B cell (primary cell): ENCODE results near the gene CFB. TPM values are rescaled to one million over a fixed set of nuclear protein-coding genes. Genes with fewer than 3 reads are reported as not detected.
"Not testable (repeated sequence)": the region's sequence is repeated elsewhere in the genome, so short reads cannot be mapped to it uniquely, and the experiment has no call there.

Experiments used
- ATAC-seq: fragments of 200-7000 bp; cut with Tn5 transposase; one replicate; pipeline ENCODE4 v1.10.0; 2021; ENCODE audit warnings: low read depth, mild to moderate bottlenecking, moderate number of reproducible peaks, moderate library complexity
- CTCF ChIA-PET: fragments of 350-600 bp; sonication (Branson Sonifier 250); formaldehyde crosslinking; loops from one replicate; lab custom pipeline; 2021; ENCODE audit warnings: antibody characterized with exemption, inconsistent platforms; lab: Charles Lee
- POLR2A ChIA-PET: fragments of 350-600 bp; sonication (Branson Sonifier 250); formaldehyde crosslinking; loops from one replicate; lab custom pipeline; 2021; ENCODE audit warnings: antibody characterized with exemption; lab: Charles Lee
- DNase-seq: peaks from one replicate; pipeline ENCODE4 v3.0.0; 2013
- H2AFZ ChIP-seq: 2 replicates; pipeline ENCODE4 v1.6.1; 2012; ENCODE audit warnings: mild to moderate bottlenecking, low read depth, low read length; ENCODE audit not compliant: insufficient read depth, poor library complexity, severe bottlenecking
- H3K27ac ChIP-seq, 2 donors: 1 replicate in 1 of 2; 2 replicates in 1 of 2; pipeline ENCODE4 v1.5.1; 2012 to 2013; ENCODE audit warnings: low read length in 2 of 2, mild to moderate bottlenecking in 2 of 2, moderate library complexity in 1 of 2
- H3K27me3 ChIP-seq, 4 experiments: fragments of 200-600 bp in 1 of 4; sonication (generic) in 1 of 4; replicated peaks in 1 of 4; 1 replicate in 2 of 4; 2 replicates in 2 of 4; pipeline versions ENCODE4 v1.6.1 to v1.7.0; 2013 to 2016; ENCODE audit warnings: low read length in 3 of 4, mild to moderate bottlenecking in 2 of 4, mixed read lengths in 1 of 4, moderate library complexity in 1 of 4; ENCODE audit not compliant: insufficient read depth in 4 of 4, control insufficient read depth in 3 of 4; ENCODE audit errors: control extremely low read depth in 1 of 4
- H3K36me3 ChIP-seq, 2 experiments: replicated peaks in 1 of 2; 1 replicate in 1 of 2; 2 replicates in 1 of 2; pipeline versions ENCODE4 v1.6.1 to v1.7.1; 2013; ENCODE audit warnings: low read length in 1 of 2; ENCODE audit not compliant: insufficient read depth in 2 of 2, control insufficient read depth in 1 of 2; ENCODE audit errors: control extremely low read depth in 1 of 2, extremely low read depth in 1 of 2
- H3K4me1 ChIP-seq, 2 donors: fragments of 200-600 bp in 1 of 2; sonication (generic) in 1 of 2; 1 replicate in 1 of 2; 2 replicates in 1 of 2; pipeline versions ENCODE4 v1.5.1 to v1.6.1; 2013 to 2017; ENCODE audit warnings: low read length in 2 of 2; ENCODE audit not compliant: control insufficient read depth in 2 of 2, insufficient read depth in 2 of 2
- H3K4me2 ChIP-seq: replicated peaks from 2 replicates; pipeline ENCODE3; 2012; ENCODE audit warnings: mild to moderate bottlenecking, low read depth, low read length; ENCODE audit not compliant: poor library complexity, severe bottlenecking
- H3K4me3 ChIP-seq, 5 experiments: fragments of 200-600 bp in 1 of 5; sonication (generic) in 1 of 5; 1 replicate in 3 of 5; 2 replicates in 2 of 5; pipeline versions ENCODE4 v1.5.1 to v1.7.0; 2011 to 2016; ENCODE audit warnings: low read length in 4 of 5, mild to moderate bottlenecking in 4 of 5, low read depth in 2 of 5, control low read depth in 1 of 5, moderate library complexity in 1 of 5; ENCODE audit not compliant: insufficient read depth in 1 of 5; ENCODE audit errors: control extremely low read depth in 1 of 5, extremely low read depth in 1 of 5
- H3K79me2 ChIP-seq: fragments of 200-600 bp; sonication (generic); one replicate; pipeline ENCODE4 v1.6.0; 2016; ENCODE audit warnings: low read length; ENCODE audit not compliant: control insufficient read depth, insufficient read depth
- H3K9ac ChIP-seq: fragments of 200-600 bp; sonication (generic); 2 replicates; pipeline ENCODE4 v1.6.1; 2017; ENCODE audit warnings: mild to moderate bottlenecking, low read length, moderate library complexity
- H3K9me3 ChIP-seq, 3 donors: one replicate each; pipeline versions ENCODE4 v1.6.1 to v1.7.1; 2013; ENCODE audit warnings: low read length in 2 of 3; ENCODE audit not compliant: control insufficient read depth in 2 of 3, insufficient read depth in 1 of 3; ENCODE audit errors: control extremely low read depth in 1 of 3
- H4K20me1 ChIP-seq: 2 replicates; pipeline ENCODE4 v1.6.0; 2012; ENCODE audit warnings: mild to moderate bottlenecking, low read length; ENCODE audit not compliant: insufficient read depth, control insufficient read depth, poor library complexity, severe bottlenecking
- H3K27ac Mint-ChIP-seq: one replicate; pipeline ENCODE4 v1.8.0; 2021; ENCODE audit warnings: mixed read lengths
- H3K27me3 Mint-ChIP-seq: one replicate; pipeline ENCODE4 v1.8.0; 2021; ENCODE audit warnings: mixed read lengths
- H3K4me1 Mint-ChIP-seq: one replicate; pipeline ENCODE4 v1.8.0; 2021; ENCODE audit warnings: mixed read lengths
- H3K4me3 Mint-ChIP-seq: one replicate; pipeline ENCODE4 v1.8.0; 2021; ENCODE audit warnings: mixed read lengths
- H3K9me3 Mint-ChIP-seq: one replicate; pipeline ENCODE4 v1.8.0; 2022; ENCODE audit warnings: mixed read lengths; ENCODE audit not compliant: insufficient read depth
- EZH2 ChIP-seq: IDR thresholded peaks from 2 replicates; pipeline ENCODE4 v1.6.1; 2012; ENCODE audit warnings: borderline replicate concordance, low read depth, mild to moderate bottlenecking, moderate library complexity, low read length; ENCODE audit not compliant: insufficient read depth, poor library complexity, severe bottlenecking
- WGBS: methylation state at CpG from one replicate; pipeline ENCODE4 v1.1.5; 2013; ENCODE audit warnings: missing lambda C conversion rate; ENCODE audit not compliant: insufficient coverage; 5-methylcytosine and 5-hydroxymethylcytosine counted together
- intact Hi-C: fragments of 100-400 bp; cut with micrococcal nuclease; formaldehyde crosslinking; loops from one replicate; pipeline ENCODE4 v1.10.0; 2022
- polyA plus RNA-seq: library from polyadenylated mRNA; depleted of rRNA; stranded (reverse); fragments of >200 nt; gene quantifications from 2 replicates; pipeline ENCODE4 v1.2.3, GENCODE V29; 2012
- total RNA-seq, 2 donors: library from RNA; stranded (reverse); fragments of 120-200 nt in 1 of 2; gene quantifications; 1 replicate in 1 of 2; 2 replicates in 1 of 2; pipeline versions ENCODE4 v1.2.3 to v1.2.4, GENCODE V29; 2013 to 2022
- TF ChIP-seq, protein P1 (sequence below): fragments of 200-600 bp; IDR thresholded peaks from one replicate; pipeline ENCODE4 v1.8.0; 2022; ENCODE audit warnings: antibody characterized with exemption, mild to moderate bottlenecking

The CFB gene
- total and polyA plus RNA-seq, 2 donors (not counting 1 experiment from before 2014, with no cell fraction given): not detected

GRCh38 chr6:31979238-31979898, 33.5 kb downstream of the CFB start:
- CTCF ChIA-PET: interaction anchor here (0.8 kb wide), 1 partner anchor 14 kb away, joined by 3 read pairs; no protein-coding TSS in a partner anchor
- Mint-ChIP-seq H3K9me3 (no peaks in the 10 kb centered on the region), H3K27ac (no peak overlapping the region), H3K4me3 (no peak overlapping the region), H3K27me3 (no peaks in the 10 kb centered on the region), H3K4me1 (no peaks in the 10 kb centered on the region)
- Histone ChIP-seq H3K27me3 (no peaks in the 10 kb centered on the region), H3K4me1 (no peaks in the 10 kb centered on the region), H3K36me3 (peaks cover 3 to 12% of the 10 kb centered on the region in 2 experiments), H3K9ac (no peak overlapping the region), H3K27ac (no peak overlapping the region), H2AFZ (no peak overlapping the region), H3K9me3 (peaks cover 0 to 3% (median 0%) of the 10 kb centered on the region in 3 donors), H3K79me2 (peaks cover 10% of the 10 kb centered on the region), H3K4me3 (no peak overlapping the region), H3K4me2 (no peak overlapping the region), H4K20me1 (no peaks in the 10 kb centered on the region)
- no peak for TF ChIP-seq EZH2
- TF ChIP-seq, protein P1, sequence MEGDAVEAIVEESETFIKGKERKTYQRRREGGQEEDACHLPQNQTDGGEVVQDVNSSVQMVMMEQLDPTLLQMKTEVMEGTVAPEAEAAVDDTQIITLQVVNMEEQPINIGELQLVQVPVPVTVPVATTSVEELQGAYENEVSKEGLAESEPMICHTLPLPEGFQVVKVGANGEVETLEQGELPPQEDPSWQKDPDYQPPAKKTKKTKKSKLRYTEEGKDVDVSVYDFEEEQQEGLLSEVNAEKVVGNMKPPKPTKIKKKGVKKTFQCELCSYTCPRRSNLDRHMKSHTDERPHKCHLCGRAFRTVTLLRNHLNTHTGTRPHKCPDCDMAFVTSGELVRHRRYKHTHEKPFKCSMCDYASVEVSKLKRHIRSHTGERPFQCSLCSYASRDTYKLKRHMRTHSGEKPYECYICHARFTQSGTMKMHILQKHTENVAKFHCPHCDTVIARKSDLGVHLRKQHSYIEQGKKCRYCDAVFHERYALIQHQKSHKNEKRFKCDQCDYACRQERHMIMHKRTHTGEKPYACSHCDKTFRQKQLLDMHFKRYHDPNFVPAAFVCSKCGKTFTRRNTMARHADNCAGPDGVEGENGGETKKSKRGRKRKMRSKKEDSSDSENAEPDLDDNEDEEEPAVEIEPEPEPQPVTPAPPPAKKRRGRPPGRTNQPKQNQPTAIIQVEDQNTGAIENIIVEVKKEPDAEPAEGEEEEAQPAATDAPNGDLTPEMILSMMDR: no peak
- DNase-seq (no peak), ATAC-seq (no peak)
- WGBS: 96% methylated on average over 3 of the region's 3 CpGs
- intact Hi-C loops: loop anchor here (10.0 kb wide), 4 partner anchors 145 to 1915 kb away; partner anchors contain the start of genes CLIC1, HSD17B8, POLR1H and PPP1R11
- POLR2A ChIA-PET: no interaction called here

- POLR2A ChIA-PET, H3K27ac Mint-ChIP-seq, H3K27me3 ChIP-seq, H3K9me3 ChIP-seq, H3K27ac ChIP-seq, H4K20me1 ChIP-seq, ATAC-seq, H3K4me3 ChIP-seq, H3K27me3 Mint-ChIP-seq, intact Hi-C loops, H3K9ac ChIP-seq, H3K9me3 Mint-ChIP-seq, H3K4me2 ChIP-seq, H3K4me1 Mint-ChIP-seq, H3K4me3 Mint-ChIP-seq, H2AFZ ChIP-seq, H3K79me2 ChIP-seq, DNase-seq, H3K4me1 ChIP-seq: not testable (repeated sequence)
- CTCF ChIA-PET: interaction anchor here (0.8 kb wide), 1 partner anchor 15 kb away, joined by 3 read pairs; no protein-coding TSS in a partner anchor
- 96% methylated on average over 4 of the region's 13 CpGs for WGBS
- peaks cover 3 to 12% of the 10 kb centered on the region in 2 experiments for H3K36me3 ChIP-seq
Measured at GRCh38 chr6:31980195-31980876, 34.4 kb downstream of the CFB start.

GRCh38 chr6:31980998-31981397, 35.1 kb downstream of the CFB start:
- H3K4me3 Mint-ChIP-seq, intact Hi-C loops, H3K27me3 ChIP-seq, H3K27me3 Mint-ChIP-seq, POLR2A ChIA-PET, H3K4me2 ChIP-seq, H3K27ac Mint-ChIP-seq, CTCF ChIA-PET, H3K4me1 ChIP-seq, H4K20me1 ChIP-seq, H3K9me3 ChIP-seq, ATAC-seq, H3K4me1 Mint-ChIP-seq, H3K9me3 Mint-ChIP-seq, H3K4me3 ChIP-seq, H2AFZ ChIP-seq, DNase-seq, H3K27ac ChIP-seq, H3K9ac ChIP-seq, H3K79me2 ChIP-seq: not testable (repeated sequence)
- no CpG with 5 or more reads among the region's 5 CpGs for WGBS
- H3K36me3 ChIP-seq: peaks cover 3 to 12% of the 10 kb centered on the region in 2 experiments
